ENCODE results near the gene REG1A.

REG1A gene

DNA sequence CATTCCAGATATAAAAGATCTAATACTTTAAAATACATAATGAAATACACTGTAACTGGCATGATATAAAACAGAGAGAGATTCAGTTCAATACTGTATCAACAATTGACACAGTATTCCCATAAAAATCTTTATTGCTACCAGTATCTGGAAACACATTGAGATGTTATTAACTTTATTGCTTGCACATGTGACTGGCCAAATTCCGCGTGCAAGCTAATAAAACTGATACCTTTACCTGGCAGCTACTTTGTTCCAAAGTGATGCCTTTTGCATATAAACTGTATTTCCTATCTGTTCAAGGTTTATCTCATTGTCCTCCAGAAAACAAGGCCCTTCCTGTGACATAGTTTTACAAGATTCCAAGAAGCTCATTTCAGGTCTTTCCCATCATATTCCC, 17.1 kb upstream of the REG1A start:
- Histone ChIP-seq H3K9me3 (ENCODE audit: insufficient read depth, low read length) (no peaks in the 10 kb centered on the region), H2AFZ (ENCODE audit: low read depth, low read length, severe bottlenecking) (no peak overlapping the region), H3K4me2 (ENCODE audit: low read depth, low read length, poor library complexity, severe bottlenecking) (no peak overlapping the region), H4K20me1 (ENCODE audit: low read depth, low read length) (no peaks in the 10 kb centered on the region), H3K79me2 (ENCODE audit: insufficient read depth, low read length) (no peaks in the 10 kb centered on the region), H3K27me3 (ENCODE audit: low read length) (no peaks in the 10 kb centered on the region), H3F3A (ENCODE audit: insufficient read depth) (no peaks in the 10 kb centered on the region), H3K4me3 (ENCODE audit: insufficient read depth, low read length, poor library complexity, severe bottlenecking) (no peak overlapping the region), H3K9ac (ENCODE audit: low read length) (no peak overlapping the region), H3K9me2 (replicated peaks; ENCODE audit: insufficient read depth, low read length) (no peaks in the 10 kb centered on the region), H3K27ac (ENCODE audit: low read depth, low read length) (no peak overlapping the region), H3K36me3 (ENCODE audit: low read length) (no peaks in the 10 kb centered on the region)
- no peak for TF ChIP-seq EZH2phosphoT487 (conservative IDR thresholded peaks at IDR 0.05; ENCODE audit: low read length)
- TF ChIP-seq, protein P1, sequence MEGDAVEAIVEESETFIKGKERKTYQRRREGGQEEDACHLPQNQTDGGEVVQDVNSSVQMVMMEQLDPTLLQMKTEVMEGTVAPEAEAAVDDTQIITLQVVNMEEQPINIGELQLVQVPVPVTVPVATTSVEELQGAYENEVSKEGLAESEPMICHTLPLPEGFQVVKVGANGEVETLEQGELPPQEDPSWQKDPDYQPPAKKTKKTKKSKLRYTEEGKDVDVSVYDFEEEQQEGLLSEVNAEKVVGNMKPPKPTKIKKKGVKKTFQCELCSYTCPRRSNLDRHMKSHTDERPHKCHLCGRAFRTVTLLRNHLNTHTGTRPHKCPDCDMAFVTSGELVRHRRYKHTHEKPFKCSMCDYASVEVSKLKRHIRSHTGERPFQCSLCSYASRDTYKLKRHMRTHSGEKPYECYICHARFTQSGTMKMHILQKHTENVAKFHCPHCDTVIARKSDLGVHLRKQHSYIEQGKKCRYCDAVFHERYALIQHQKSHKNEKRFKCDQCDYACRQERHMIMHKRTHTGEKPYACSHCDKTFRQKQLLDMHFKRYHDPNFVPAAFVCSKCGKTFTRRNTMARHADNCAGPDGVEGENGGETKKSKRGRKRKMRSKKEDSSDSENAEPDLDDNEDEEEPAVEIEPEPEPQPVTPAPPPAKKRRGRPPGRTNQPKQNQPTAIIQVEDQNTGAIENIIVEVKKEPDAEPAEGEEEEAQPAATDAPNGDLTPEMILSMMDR (IDR thresholded peaks at IDR 0.05; ENCODE audit: insufficient read depth, low read length, poor library complexity, severe bottlenecking) = no peak

- H3K27me3 ChIP-seq (ENCODE audit: low read length) = no peaks in the 10 kb centered on the region
- H2AFZ ChIP-seq (ENCODE audit: low read depth, low read length, severe bottlenecking) = no peak overlapping the region
- H3F3A ChIP-seq (ENCODE audit: insufficient read depth) = no peaks in the 10 kb centered on the region
- no peak overlapping the region for H3K9ac ChIP-seq (ENCODE audit: low read length)
- H3K4me3 ChIP-seq (ENCODE audit: insufficient read depth, low read length, poor library complexity, severe bottlenecking) = no peak overlapping the region
- H3K9me2 ChIP-seq (replicated peaks; ENCODE audit: insufficient read depth, low read length) = no peaks in the 10 kb centered on the region
- H3K9me3 ChIP-seq (ENCODE audit: insufficient read depth, low read length) = no peaks in the 10 kb centered on the region
- H4K20me1 ChIP-seq (ENCODE audit: low read depth, low read length) = no peaks in the 10 kb centered on the region
- H3K79me2 ChIP-seq (ENCODE audit: insufficient read depth, low read length) = no peaks in the 10 kb centered on the region
- no peak overlapping the region for H3K27ac ChIP-seq (ENCODE audit: low read depth, low read length)
- H3K4me2 ChIP-seq (ENCODE audit: low read depth, low read length, poor library complexity, severe bottlenecking) = no peak overlapping the region
- TF ChIP-seq EZH2phosphoT487 (conservative IDR thresholded peaks at IDR 0.05; ENCODE audit: low read length) = no peak
- TF ChIP-seq, protein P1 (IDR thresholded peaks at IDR 0.05; ENCODE audit: insufficient read depth, low read length, poor library complexity, severe bottlenecking) = no peak
- no peaks in the 10 kb centered on the region for H3K36me3 ChIP-seq (ENCODE audit: low read length)
Measured at GRCh38 chr2:79105259-79105658, 15.0 kb upstream of the REG1A start.

GRCh38 chr2:79112269-79112668, 8.0 kb upstream of the REG1A start:
- Histone ChIP-seq H3K79me2 (ENCODE audit: insufficient read depth, low read length) (no peaks in the 10 kb centered on the region), H3K9me3 (ENCODE audit: insufficient read depth, low read length) (no peaks in the 10 kb centered on the region), H2AFZ (ENCODE audit: low read depth, low read length, severe bottlenecking) (no peak overlapping the region), H4K20me1 (ENCODE audit: low read depth, low read length) (no peaks in the 10 kb centered on the region), H3K27ac (ENCODE audit: low read depth, low read length) (no peak overlapping the region), H3K4me3 (ENCODE audit: insufficient read depth, low read length, poor library complexity, severe bottlenecking) (no peak overlapping the region), H3F3A (ENCODE audit: insufficient read depth) (no peaks in the 10 kb centered on the region), H3K4me2 (ENCODE audit: low read depth, low read length, poor library complexity, severe bottlenecking) (no peak overlapping the region), H3K27me3 (ENCODE audit: low read length) (no peaks in the 10 kb centered on the region), H3K9ac (ENCODE audit: low read length) (no peak overlapping the region), H3K36me3 (ENCODE audit: low read length) (no peaks in the 10 kb centered on the region), H3K9me2 (replicated peaks; ENCODE audit: insufficient read depth, low read length) (no peaks in the 10 kb centered on the region)
- TF ChIP-seq, protein P1 (IDR thresholded peaks at IDR 0.05; ENCODE audit: insufficient read depth, low read length, poor library complexity, severe bottlenecking) = no peak
- TF ChIP-seq EZH2phosphoT487 (conservative IDR thresholded peaks at IDR 0.05; ENCODE audit: low read length) = no peak
